Measurements from ENCODE around the gene DAPK2.

DNA sequence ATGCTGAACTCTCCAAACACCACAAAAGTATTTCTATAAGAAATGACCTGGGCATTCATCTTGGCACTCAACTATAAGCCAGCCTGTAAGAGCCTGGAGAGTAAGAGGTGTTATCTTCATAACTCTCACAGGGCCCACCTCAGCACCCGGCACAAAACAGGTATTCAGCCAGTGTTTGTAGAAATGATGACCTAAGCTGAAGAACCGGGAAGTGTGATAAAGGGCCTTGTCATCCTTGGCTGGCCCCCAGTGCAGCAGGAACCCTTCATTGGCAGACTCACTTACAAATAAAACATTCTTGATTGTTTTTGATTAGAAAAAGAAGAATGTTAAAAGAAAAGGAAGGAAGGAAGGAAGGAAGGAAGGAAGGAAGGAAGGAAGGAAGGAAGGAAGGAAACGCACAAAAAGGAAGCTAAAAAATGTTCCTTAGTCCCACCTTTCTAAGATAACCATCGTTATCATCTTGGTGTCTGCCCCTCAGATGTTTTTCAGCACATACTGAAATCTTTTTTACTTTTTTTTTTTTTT lies 52.1 kb downstream of the DAPK2 start:
- TF ChIP-seq RAD21 (conservative IDR thresholded peaks at IDR 0.05 in 1 of 2, IDR thresholded peaks at IDR 0.05 in 1 of 2) (no peak), CTCF (IDR thresholded peaks at IDR 0.05) (no peak), POLR2A (IDR thresholded peaks at IDR 0.05; ENCODE audit: low read length) (no peak), MAX (IDR thresholded peaks at IDR 0.05) (no peak), EP300 (IDR thresholded peaks at IDR 0.05) (no peak), ZFP36 (IDR thresholded peaks at IDR 0.05; ENCODE audit: borderline replicate concordance, partially characterized antibody) (no peak), NPAS2 (CRISPR knock-in tag; IDR thresholded peaks at IDR 0.05; ENCODE audit: borderline replicate concordance) (no peak)
- TF ChIP-seq, protein P1, sequence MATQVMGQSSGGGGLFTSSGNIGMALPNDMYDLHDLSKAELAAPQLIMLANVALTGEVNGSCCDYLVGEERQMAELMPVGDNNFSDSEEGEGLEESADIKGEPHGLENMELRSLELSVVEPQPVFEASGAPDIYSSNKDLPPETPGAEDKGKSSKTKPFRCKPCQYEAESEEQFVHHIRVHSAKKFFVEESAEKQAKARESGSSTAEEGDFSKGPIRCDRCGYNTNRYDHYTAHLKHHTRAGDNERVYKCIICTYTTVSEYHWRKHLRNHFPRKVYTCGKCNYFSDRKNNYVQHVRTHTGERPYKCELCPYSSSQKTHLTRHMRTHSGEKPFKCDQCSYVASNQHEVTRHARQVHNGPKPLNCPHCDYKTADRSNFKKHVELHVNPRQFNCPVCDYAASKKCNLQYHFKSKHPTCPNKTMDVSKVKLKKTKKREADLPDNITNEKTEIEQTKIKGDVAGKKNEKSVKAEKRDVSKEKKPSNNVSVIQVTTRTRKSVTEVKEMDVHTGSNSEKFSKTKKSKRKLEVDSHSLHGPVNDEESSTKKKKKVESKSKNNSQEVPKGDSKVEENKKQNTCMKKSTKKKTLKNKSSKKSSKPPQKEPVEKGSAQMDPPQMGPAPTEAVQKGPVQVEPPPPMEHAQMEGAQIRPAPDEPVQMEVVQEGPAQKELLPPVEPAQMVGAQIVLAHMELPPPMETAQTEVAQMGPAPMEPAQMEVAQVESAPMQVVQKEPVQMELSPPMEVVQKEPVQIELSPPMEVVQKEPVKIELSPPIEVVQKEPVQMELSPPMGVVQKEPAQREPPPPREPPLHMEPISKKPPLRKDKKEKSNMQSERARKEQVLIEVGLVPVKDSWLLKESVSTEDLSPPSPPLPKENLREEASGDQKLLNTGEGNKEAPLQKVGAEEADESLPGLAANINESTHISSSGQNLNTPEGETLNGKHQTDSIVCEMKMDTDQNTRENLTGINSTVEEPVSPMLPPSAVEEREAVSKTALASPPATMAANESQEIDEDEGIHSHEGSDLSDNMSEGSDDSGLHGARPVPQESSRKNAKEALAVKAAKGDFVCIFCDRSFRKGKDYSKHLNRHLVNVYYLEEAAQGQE (IDR thresholded peaks at IDR 0.05): no peak

Data from A549 (cell line).